Measurements from ENCODE around the gene CFAP74. TPM values are rescaled to one million over a fixed set of nuclear protein-coding genes. Genes with fewer than 3 reads are reported as not detected.

CFAP74 gene
- total and polyA plus RNA-seq, 9 of the 15 experiments (the other 6 are each of a cell fraction or from before 2014, with no cell fraction given), result 0.03 to 0.15 (median 0.05) TPM; not detected in 6

DNA sequence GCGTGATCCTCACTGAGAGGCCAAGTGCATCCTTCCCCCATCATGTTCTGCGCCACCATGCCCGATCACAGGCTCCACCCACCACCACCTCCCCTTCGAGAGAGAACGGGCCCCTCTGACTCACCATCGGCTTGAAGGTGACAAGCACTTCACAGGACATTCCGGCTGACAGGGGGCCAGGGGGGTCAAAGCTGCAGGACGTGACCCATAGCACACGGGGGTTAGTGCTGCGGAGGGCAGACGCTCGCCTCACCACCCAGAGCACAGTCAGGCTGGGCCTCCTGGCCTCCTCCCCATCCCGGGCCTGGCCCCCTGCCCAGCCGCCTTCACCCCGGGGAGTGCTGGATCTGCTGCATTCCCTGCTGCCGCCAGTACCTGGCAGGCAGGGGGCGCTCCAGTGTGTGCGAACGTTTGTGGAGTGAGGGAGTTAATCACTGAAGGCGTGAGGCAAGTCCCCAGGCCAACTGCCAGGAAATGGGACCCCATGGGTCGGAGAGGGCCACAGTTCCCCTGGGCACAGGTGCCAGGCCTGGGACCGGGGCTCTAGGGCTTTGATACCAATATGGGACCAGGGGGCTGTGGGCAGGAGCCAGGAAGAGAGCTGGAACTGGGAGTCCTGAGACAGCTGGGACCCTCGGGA lies 43.6 kb downstream of the CFAP74 start:
- H4K20me1 ChIP-seq (replicated peaks; ENCODE audit: control insufficient read depth, insufficient read depth, low read length), result peaks cover 13% of the 10 kb centered on the region
- no TSS peak for BruUV-seq (replicated peaks)
- intact Hi-C loops (cut with micrococcal nuclease) (loop anchor here (2.0 kb wide), 1 partner anchor 87 kb away; no protein-coding TSS in a partner anchor), in situ Hi-C loops (cut with MboI) (loop anchor here (5.0 kb wide), 1 partner anchor 77 kb away; no protein-coding TSS in a partner anchor)
- ChIA-PET POLR2A (interaction anchor here (0.5 to 1.7 kb wide), 5 partner anchors 10 to 133 kb away, joined by 3 to 5 read pairs (median 3); no protein-coding TSS in a partner anchor), CTCF (ENCODE audit: low intra/inter-chr PET ratio) (interaction anchor here (0.7 to 2.7 kb wide), 3 partner anchors 79 to 138 kb away, joined by 3 to 47 read pairs (median 5); no protein-coding TSS in a partner anchor)
- no peaks in the 10 kb centered on the region for H3K79me2 ChIP-seq (ENCODE audit: control insufficient read depth, insufficient read depth, low read length)
- H3K9ac ChIP-seq (ENCODE audit: insufficient read depth in 1 of 2, low read depth in 2 of 2, low read length in 2 of 2), result 0 out of 4 replicates have a peak overlapping the region, but pooled peaks of 1 of the 2 experiments have one; percentile 43
- peak; percentile 95 for ATAC-seq
- H3K27me3 ChIP-seq (ENCODE audit: control insufficient read depth in 2 of 2, insufficient read depth in 2 of 2, low read length in 2 of 2), result peaks cover 61 to 86% of the 10 kb centered on the region in 2 experiments
- H2AFZ ChIP-seq (ENCODE audit: low read depth, low read length), result no peak overlapping the region
- H3K4me1 ChIP-seq (replicated peaks in 1 of 2; ENCODE audit: control insufficient read depth in 2 of 2, insufficient read depth in 2 of 2, low read length in 2 of 2), result peaks cover 0 to 32% of the 10 kb centered on the region in 2 experiments; a peak in 3 of 5 replicates
- peak; percentile 77 for FAIRE-seq
- 2% methylated on average over 23 of the region's 23 CpGs for WGBS (ENCODE audit: insufficient coverage, low coverage, missing lambda C conversion rate)
- no peak overlapping the region for H3K27ac ChIP-seq (ENCODE audit: extremely low read depth, low read depth, low read length)
- H3K9me1 ChIP-seq (ENCODE audit: control insufficient read depth, insufficient read depth, low read length), result no peaks in the 10 kb centered on the region
- H3K9me3 ChIP-seq (replicated peaks; ENCODE audit: control insufficient read depth, insufficient read depth, low read depth, low read length), result no peaks in the 10 kb centered on the region
- no peak overlapping the region for H3K4me3 ChIP-seq
- H3K4me2 ChIP-seq (ENCODE audit: insufficient read depth, low read length), result peak overlapping the region; percentile 17; the same call in 1 of the 2 replicates
- DNase-seq (ENCODE audit: extremely low read depth in 1 of 4, low spot score in 3 of 4), result peak; percentile 87 to 90 (median 88)
- H3K36me3 ChIP-seq (ENCODE audit: control insufficient read depth, insufficient read depth, low read length), result no peaks in the 10 kb centered on the region
- TF ChIP-seq, protein P1, sequence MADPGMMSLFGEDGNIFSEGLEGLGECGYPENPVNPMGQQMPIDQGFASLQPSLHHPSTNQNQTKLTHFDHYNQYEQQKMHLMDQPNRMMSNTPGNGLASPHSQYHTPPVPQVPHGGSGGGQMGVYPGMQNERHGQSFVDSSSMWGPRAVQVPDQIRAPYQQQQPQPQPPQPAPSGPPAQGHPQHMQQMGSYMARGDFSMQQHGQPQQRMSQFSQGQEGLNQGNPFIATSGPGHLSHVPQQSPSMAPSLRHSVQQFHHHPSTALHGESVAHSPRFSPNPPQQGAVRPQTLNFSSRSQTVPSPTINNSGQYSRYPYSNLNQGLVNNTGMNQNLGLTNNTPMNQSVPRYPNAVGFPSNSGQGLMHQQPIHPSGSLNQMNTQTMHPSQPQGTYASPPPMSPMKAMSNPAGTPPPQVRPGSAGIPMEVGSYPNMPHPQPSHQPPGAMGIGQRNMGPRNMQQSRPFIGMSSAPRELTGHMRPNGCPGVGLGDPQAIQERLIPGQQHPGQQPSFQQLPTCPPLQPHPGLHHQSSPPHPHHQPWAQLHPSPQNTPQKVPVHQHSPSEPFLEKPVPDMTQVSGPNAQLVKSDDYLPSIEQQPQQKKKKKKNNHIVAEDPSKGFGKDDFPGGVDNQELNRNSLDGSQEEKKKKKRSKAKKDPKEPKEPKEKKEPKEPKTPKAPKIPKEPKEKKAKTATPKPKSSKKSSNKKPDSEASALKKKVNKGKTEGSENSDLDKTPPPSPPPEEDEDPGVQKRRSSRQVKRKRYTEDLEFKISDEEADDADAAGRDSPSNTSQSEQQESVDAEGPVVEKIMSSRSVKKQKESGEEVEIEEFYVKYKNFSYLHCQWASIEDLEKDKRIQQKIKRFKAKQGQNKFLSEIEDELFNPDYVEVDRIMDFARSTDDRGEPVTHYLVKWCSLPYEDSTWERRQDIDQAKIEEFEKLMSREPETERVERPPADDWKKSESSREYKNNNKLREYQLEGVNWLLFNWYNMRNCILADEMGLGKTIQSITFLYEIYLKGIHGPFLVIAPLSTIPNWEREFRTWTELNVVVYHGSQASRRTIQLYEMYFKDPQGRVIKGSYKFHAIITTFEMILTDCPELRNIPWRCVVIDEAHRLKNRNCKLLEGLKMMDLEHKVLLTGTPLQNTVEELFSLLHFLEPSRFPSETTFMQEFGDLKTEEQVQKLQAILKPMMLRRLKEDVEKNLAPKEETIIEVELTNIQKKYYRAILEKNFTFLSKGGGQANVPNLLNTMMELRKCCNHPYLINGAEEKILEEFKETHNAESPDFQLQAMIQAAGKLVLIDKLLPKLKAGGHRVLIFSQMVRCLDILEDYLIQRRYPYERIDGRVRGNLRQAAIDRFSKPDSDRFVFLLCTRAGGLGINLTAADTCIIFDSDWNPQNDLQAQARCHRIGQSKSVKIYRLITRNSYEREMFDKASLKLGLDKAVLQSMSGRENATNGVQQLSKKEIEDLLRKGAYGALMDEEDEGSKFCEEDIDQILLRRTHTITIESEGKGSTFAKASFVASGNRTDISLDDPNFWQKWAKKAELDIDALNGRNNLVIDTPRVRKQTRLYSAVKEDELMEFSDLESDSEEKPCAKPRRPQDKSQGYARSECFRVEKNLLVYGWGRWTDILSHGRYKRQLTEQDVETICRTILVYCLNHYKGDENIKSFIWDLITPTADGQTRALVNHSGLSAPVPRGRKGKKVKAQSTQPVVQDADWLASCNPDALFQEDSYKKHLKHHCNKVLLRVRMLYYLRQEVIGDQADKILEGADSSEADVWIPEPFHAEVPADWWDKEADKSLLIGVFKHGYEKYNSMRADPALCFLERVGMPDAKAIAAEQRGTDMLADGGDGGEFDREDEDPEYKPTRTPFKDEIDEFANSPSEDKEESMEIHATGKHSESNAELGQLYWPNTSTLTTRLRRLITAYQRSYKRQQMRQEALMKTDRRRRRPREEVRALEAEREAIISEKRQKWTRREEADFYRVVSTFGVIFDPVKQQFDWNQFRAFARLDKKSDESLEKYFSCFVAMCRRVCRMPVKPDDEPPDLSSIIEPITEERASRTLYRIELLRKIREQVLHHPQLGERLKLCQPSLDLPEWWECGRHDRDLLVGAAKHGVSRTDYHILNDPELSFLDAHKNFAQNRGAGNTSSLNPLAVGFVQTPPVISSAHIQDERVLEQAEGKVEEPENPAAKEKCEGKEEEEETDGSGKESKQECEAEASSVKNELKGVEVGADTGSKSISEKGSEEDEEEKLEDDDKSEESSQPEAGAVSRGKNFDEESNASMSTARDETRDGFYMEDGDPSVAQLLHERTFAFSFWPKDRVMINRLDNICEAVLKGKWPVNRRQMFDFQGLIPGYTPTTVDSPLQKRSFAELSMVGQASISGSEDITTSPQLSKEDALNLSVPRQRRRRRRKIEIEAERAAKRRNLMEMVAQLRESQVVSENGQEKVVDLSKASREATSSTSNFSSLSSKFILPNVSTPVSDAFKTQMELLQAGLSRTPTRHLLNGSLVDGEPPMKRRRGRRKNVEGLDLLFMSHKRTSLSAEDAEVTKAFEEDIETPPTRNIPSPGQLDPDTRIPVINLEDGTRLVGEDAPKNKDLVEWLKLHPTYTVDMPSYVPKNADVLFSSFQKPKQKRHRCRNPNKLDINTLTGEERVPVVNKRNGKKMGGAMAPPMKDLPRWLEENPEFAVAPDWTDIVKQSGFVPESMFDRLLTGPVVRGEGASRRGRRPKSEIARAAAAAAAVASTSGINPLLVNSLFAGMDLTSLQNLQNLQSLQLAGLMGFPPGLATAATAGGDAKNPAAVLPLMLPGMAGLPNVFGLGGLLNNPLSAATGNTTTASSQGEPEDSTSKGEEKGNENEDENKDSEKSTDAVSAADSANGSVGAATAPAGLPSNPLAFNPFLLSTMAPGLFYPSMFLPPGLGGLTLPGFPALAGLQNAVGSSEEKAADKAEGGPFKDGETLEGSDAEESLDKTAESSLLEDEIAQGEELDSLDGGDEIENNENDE (IDR thresholded peaks at IDR 0.05; ENCODE audit: low read depth, low read length), result no peak
- TF ChIP-seq ARID2 (IDR thresholded peaks at IDR 0.05), result 0 out of 2 replicates have a peak, but pooled peaks have one; percentile 24
- TF ChIP-seq ZNF695 (CRISPR knock-in tag; IDR thresholded peaks at IDR 0.05), result no peak
- TF ChIP-seq POLR2G (IDR thresholded peaks at IDR 0.05; ENCODE audit: low read depth, low read length), result no peak
